Bronchial smooth muscle cell (primary cell): ENCODE results near the gene ARTN. TPM values are rescaled to one million over a fixed set of nuclear protein-coding genes. Genes with fewer than 3 reads are reported as not detected.

ENCODE experiments used
- total RNA-seq: library from RNA; depleted of rRNA; stranded (reverse); fragments of >200 nt; gene quantifications from 2 replicates; pipeline ENCODE4 v1.2.1, GENCODE V29; 2014

ARTN gene, protein sequence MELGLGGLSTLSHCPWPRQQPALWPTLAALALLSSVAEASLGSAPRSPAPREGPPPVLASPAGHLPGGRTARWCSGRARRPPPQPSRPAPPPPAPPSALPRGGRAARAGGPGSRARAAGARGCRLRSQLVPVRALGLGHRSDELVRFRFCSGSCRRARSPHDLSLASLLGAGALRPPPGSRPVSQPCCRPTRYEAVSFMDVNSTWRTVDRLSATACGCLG
- total RNA-seq: under 0.01 TPM in 1 of 2 replicates, not detected in the other

GRCh38 chr1:43933386-43934100 is at the start of gene ARTN:
ARTN (plus strand) TSS chr1:43933801; CDS start chr1:43935657, 1,856 bp downstream.

DNA sequence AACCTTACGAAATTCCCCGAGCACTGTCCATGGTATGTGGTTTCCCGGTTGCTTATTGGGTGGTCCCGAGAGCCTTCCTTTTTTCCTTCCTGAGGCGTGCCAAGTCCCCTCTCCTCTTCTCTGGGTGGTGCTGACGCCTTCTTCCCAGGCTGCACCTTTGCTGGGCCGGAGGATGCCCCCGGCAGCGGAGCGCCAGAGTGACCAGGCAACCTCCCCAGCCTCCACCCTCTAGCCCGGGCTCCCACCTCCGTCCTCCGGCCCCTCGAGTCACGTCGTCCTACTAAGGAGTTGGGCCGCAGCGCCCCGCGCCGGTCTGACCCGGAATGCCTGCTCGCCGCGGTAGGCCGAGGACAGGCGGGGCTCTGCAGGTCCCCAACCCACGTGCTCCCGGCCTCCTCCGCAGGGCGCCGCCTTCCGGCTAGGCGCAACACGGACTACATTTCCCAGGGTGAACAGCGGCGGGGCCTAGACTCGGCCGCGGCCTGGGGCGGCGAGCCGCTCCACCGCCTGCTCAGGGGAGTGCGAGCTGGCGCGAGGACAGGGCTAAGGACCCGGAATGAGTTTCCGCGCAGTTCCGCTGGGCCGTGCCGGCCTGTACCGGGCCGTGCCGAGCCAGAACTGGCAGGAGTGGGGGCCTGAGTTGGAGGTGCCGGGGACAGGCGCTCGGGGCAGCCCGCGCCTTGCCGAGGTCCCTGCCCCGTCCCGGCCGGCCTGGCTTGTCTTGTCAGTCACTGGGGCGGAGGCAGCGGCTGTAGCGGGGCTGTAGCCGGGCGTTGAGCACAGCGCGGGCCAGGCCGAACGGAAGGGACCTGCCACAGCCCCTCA is 12.8 kb downstream of the ARTN start, which contains the start of gene IPO13:
Gene IPO13, plus strand, starts transcription at position 715 of the 825 bp plus-strand sequence. CDS start 651 bp downstream, outside the sequence.

GRCh38 chr1:43969746-43970466 is 36.3 kb downstream of the ARTN start, which contains the start of gene DPH2:
DPH2 (plus strand) TSS chr1:43970010; CDS start chr1:43970176, 166 bp downstream.

DNA sequence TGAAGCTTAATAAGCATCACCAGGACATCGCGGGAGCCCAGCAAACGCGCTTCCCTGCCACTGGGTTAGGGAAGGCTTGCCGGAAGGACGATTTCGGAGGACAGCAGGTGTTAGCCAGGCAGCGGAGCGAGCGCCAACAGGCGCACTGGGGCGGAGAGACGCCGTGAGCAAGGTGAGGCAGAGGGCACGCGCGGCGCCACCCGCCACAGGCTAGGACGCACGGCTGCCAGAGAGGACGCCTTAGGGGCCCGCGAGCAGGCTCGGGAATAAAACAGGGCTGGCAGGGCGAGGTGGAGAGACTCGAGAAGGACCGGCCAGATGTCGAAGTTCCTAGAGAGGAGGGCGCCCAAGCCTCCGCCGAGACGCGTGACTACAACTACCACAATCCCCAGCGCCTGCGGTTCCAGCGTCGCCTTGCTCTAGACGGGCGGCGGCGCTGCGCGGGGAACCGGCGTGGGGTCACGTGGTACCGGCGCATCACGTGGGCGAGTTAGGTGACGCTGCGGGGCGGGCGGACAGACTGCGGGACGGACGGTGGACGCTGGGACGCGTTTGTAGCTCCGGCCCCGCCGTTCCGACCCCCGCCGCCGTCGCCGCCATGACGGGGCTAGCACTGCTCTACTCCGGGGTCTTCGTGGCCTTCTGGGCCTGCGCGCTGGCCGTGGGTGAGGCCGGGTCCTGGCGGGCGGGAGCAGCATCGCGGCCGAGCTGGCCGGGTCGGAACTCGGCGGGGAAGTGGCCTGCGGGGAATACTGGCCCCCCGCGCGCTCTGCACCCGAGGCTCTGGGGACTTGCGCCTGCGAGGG is 41.0 kb downstream of the ARTN start, which contains the start of gene ATP6V0B:
Gene ATP6V0B, plus strand, starts transcription at position 518 of the 806 bp plus-strand sequence. Its CDS starts 81 bp downstream, at position 599.

GRCh38 chr1:43978551-43979260 is 45.1 kb downstream of the ARTN start, which contains the start of gene B4GALT2:
B4GALT2 (plus strand) TSS chr1:43979210; CDS start chr1:43981161, 1,951 bp downstream.

Other genes starting within 250 kb of the ARTN start
- 14.0 and 17.2 TPM in 2 replicates for gene ST3GAL3, start 226.3 kb upstream of the ARTN start, total RNA-seq
- 10.2 and 13.7 TPM in 2 replicates for gene IPO13, start 13.1 kb downstream of the ARTN start, total RNA-seq
- gene DPH2, start 36.2 kb downstream of the ARTN start, total RNA-seq: 7.9 and 10.4 TPM in 2 replicates
- 47.9 and 63.2 TPM in 2 replicates for gene ATP6V0B, start 41.2 kb downstream of the ARTN start, total RNA-seq
- gene B4GALT2, start 45.4 kb downstream of the ARTN start, total RNA-seq: 45.2 and 46.1 TPM in 2 replicates
- gene CCDC24, start 57.8 kb downstream of the ARTN start, total RNA-seq: 3.1 and 4.4 TPM in 2 replicates
- 2.4 and 6.4 TPM in 2 replicates for gene SLC6A9, start 97.7 kb downstream of the ARTN start, total RNA-seq
- gene KLF17, start 185.0 kb downstream of the ARTN start, total RNA-seq: 0.16 TPM in 1 of 2 replicates, not detected in the other
- not detected in 2 replicates for gene KLF18, start 207.8 kb downstream of the ARTN start, total RNA-seq